Measurements from ENCODE around the gene TMPRSS6. TPM values are rescaled to one million over a fixed set of nuclear protein-coding genes. Genes with fewer than 3 reads are reported as not detected.

TMPRSS6 gene
- total and polyA plus RNA-seq, 2 of the 13 experiments (the other 11 are each of a cell fraction or from before 2014, with no cell fraction given), result 4.2 to 4.8 TPM

DNA sequence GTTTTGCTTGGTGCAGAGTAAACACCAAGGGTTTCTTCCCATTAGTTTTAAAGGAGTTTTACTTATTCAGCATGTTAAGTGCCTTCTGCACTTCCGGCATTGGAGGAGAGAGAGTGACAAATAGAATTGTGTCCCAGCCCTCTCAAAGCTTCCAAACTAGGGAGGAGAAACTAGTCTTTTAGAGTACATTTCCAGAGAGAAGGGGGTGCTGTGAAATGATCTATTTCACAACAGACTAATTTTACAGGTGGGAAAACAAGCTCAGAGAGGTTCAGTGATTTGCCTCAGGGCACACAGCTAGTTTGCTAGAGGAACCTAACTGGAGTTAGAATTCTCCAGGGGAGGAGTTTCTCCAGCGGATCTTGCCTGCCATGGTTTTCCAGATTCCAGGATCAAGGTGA is 77.4 kb downstream of the TMPRSS6 start (continued):
- TF ChIP-seq CREB1 (IDR thresholded peaks at IDR 0.05) (no peak), CREB1 (CRISPR knock-in tag; IDR thresholded peaks at IDR 0.05) (no peak), ZNF550 (CRISPR knock-in tag; IDR thresholded peaks at IDR 0.05; ENCODE audit: borderline replicate concordance) (no peak), ZNF616 (CRISPR knock-in tag; IDR thresholded peaks at IDR 0.05; ENCODE audit: low read depth) (no peak), SKI (IDR thresholded peaks at IDR 0.05; ENCODE audit: partially characterized antibody) (no peak), RFX3 (CRISPR knock-in tag; IDR thresholded peaks at IDR 0.05) (no peak), PAF1 (CRISPR knock-in tag; IDR thresholded peaks at IDR 0.05) (peak; percentile 94; the same call in 1 of the 2 replicates), ZNF564 (CRISPR knock-in tag; IDR thresholded peaks at IDR 0.05) (0 out of 2 replicates have a peak, but pooled peaks have one; percentile 28), ONECUT2 (CRISPR knock-in tag; IDR thresholded peaks at IDR 0.05) (no peak), ZNF580 (CRISPR knock-in tag; IDR thresholded peaks at IDR 0.05; ENCODE audit: borderline replicate concordance, low read depth) (no peak), ZNF574 (CRISPR knock-in tag; IDR thresholded peaks at IDR 0.05) (no peak), ZSCAN20 (CRISPR knock-in tag; IDR thresholded peaks at IDR 0.05; ENCODE audit: borderline replicate concordance) (no peak), BHLHE40 (IDR thresholded peaks at IDR 0.05; ENCODE audit: low read length) (no peak), FOXC1 (CRISPR knock-in tag; IDR thresholded peaks at IDR 0.05; ENCODE audit: borderline replicate concordance) (no peak), SOX5 (CRISPR knock-in tag; IDR thresholded peaks at IDR 0.05; ENCODE audit: borderline replicate concordance) (0 out of 2 replicates have a peak, but pooled peaks have one; percentile 18), ZEB1 (IDR thresholded peaks at IDR 0.05; ENCODE audit: insufficient replicate concordance, low read depth) (no peak), ZNF569 (CRISPR knock-in tag; IDR thresholded peaks at IDR 0.05; ENCODE audit: borderline replicate concordance) (no peak), AKNA (CRISPR knock-in tag; IDR thresholded peaks at IDR 0.05; ENCODE audit: borderline replicate concordance) (no peak), ZSCAN31 (CRISPR knock-in tag; IDR thresholded peaks at IDR 0.05; ENCODE audit: low read depth) (no peak)
- TF ChIP-seq, protein P1, sequence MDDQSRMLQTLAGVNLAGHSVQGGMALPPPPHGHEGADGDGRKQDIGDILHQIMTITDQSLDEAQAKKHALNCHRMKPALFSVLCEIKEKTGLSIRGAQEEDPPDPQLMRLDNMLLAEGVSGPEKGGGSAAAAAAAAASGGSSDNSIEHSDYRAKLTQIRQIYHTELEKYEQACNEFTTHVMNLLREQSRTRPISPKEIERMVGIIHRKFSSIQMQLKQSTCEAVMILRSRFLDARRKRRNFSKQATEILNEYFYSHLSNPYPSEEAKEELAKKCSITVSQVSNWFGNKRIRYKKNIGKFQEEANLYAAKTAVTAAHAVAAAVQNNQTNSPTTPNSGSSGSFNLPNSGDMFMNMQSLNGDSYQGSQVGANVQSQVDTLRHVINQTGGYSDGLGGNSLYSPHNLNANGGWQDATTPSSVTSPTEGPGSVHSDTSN (CRISPR knock-in tag; IDR thresholded peaks at IDR 0.05; ENCODE audit: borderline replicate concordance), result no peak
